ENCODE results near the gene ACTN1. TPM values are rescaled to one million over a fixed set of nuclear protein-coding genes. Genes with fewer than 3 reads are reported as not detected.

Gene ACTN1
- polyA plus RNA-seq, 1 experiment, result 1,184 TPM

GRCh38 chr14:68981539-68981976 lies 2.5 kb upstream of the ACTN1 start:
- Histone ChIP-seq H3K4me3 (ENCODE audit: low read depth, low read length) (no peak overlapping the region), H3K27me3 (ENCODE audit: control insufficient read depth, insufficient read depth, low read length) (no peaks in the 10 kb centered on the region), H3K36me3 (ENCODE audit: control insufficient read depth, insufficient read depth, low read length) (0 out of 2 replicates have a peak, but pooled peaks cover 1% of the 10 kb centered on the region)
- ChIA-PET POLR2A (interaction anchor here (0.6 kb wide), 2 partner anchors 24 to 190 kb away, joined by 3 read pairs; no protein-coding TSS in a partner anchor), CTCF (interaction anchor here (0.6 to 1.2 kb wide), 3 partner anchors 21 to 650 kb away, joined by 3 to 4 read pairs (median 3); no protein-coding TSS in a partner anchor)
- DNase-seq (ENCODE audit: low read depth), result no peak
- no peak for TF ChIP-seq CTCF (IDR thresholded peaks at IDR 0.05; ENCODE audit: insufficient read depth, low read depth, low read length)

GRCh38 chr14:68981139-68981538 lies 2.0 kb upstream of the ACTN1 start:
- POLR2A ChIA-PET, result interaction anchor here (0.6 to 1.7 kb wide), 3 partner anchors 25 to 189 kb away, joined by 3 to 5 read pairs (median 3); no protein-coding TSS in a partner anchor
- TF ChIP-seq CTCF (IDR thresholded peaks at IDR 0.05; ENCODE audit: insufficient read depth, low read depth, low read length), result no peak
- no peak for DNase-seq (ENCODE audit: low read depth)
- 0 out of 2 replicates have a peak, but pooled peaks cover 1% of the 10 kb centered on the region for H3K36me3 ChIP-seq (ENCODE audit: control insufficient read depth, insufficient read depth, low read length)
- H3K4me3 ChIP-seq (ENCODE audit: low read depth, low read length), result no peak overlapping the region
- no peaks in the 10 kb centered on the region for H3K27me3 ChIP-seq (ENCODE audit: control insufficient read depth, insufficient read depth, low read length)
- CTCF ChIA-PET, result interaction anchor here (1.4 kb wide), 1 partner anchor 110 kb away, joined by 6 read pairs; no protein-coding TSS in a partner anchor

- no peaks in the 10 kb centered on the region for H3K27me3 ChIP-seq (ENCODE audit: control insufficient read depth, insufficient read depth, low read length)
- peak overlapping the region; percentile 96 for H3K4me3 ChIP-seq (ENCODE audit: low read depth, low read length)
- ChIA-PET CTCF (interaction anchor here (0.7 to 1.7 kb wide), 6 partner anchors 55 to 120 kb away, joined by 3 to 6 read pairs (median 4); no protein-coding TSS in a partner anchor), POLR2A (interaction anchor here (0.6 to 1.7 kb wide), 6 partner anchors 10 to 187 kb away, joined by 3 to 7 read pairs (median 4); partner anchors contain the start of gene ZFP36L1)
- no peak for TF ChIP-seq CTCF (IDR thresholded peaks at IDR 0.05; ENCODE audit: insufficient read depth, low read depth, low read length)
- DNase-seq (ENCODE audit: low read depth), result no peak
- peaks cover 4% of the 10 kb centered on the region for H3K36me3 ChIP-seq (ENCODE audit: control insufficient read depth, insufficient read depth, low read length)
Observed at GRCh38 chr14:68979722-68980451, 785 bp upstream of the ACTN1 start.

- POLR2A ChIA-PET, result interaction anchor here (0.5 to 1.2 kb wide), 3 partner anchors 82 to 115 kb away, joined by 3 to 7 read pairs (median 5); no protein-coding TSS in a partner anchor
- no peaks in the 10 kb centered on the region for H3K27me3 ChIP-seq (ENCODE audit: control insufficient read depth, insufficient read depth, low read length)
- peak overlapping the region; percentile 96 for H3K4me3 ChIP-seq (ENCODE audit: low read depth, low read length)
- peaks cover 13% of the 10 kb centered on the region for H3K36me3 ChIP-seq (ENCODE audit: control insufficient read depth, insufficient read depth, low read length)
- DNase-seq (ENCODE audit: low read depth), result no peak
- TF ChIP-seq CTCF (IDR thresholded peaks at IDR 0.05; ENCODE audit: insufficient read depth, low read depth, low read length), result no peak
- CTCF ChIA-PET, result interaction anchor here (0.6 to 2.1 kb wide), 9 partner anchors 11 to 123 kb away, joined by 3 to 7 read pairs (median 4); no protein-coding TSS in a partner anchor
Observed at GRCh38 chr14:68978172-68978911, 760 bp downstream of the ACTN1 start.

Data from BJ (cell line).